ENCODE results near the gene PPFIA1.

The PPFIA1 gene

GRCh38 chr11:70267405-70267950, 3.0 kb upstream of the PPFIA1 start:
- TF ChIP-seq CTCF (IDR thresholded peaks at IDR 0.05; ENCODE audit: low read depth, low read length): no peak
- no peak overlapping the region for H3K4me3 ChIP-seq (ENCODE audit: low read depth, low read length)

- H3K4me3 ChIP-seq (ENCODE audit: low read depth, low read length): no peak overlapping the region
- TF ChIP-seq CTCF (IDR thresholded peaks at IDR 0.05; ENCODE audit: low read depth, low read length): no peak
Observed at GRCh38 chr11:70268526-70268925, 2.0 kb upstream of the PPFIA1 start.

GRCh38 chr11:70270877-70271648, 573 bp downstream of the PPFIA1 start:
- peak overlapping the region; percentile 90 for H3K4me3 ChIP-seq (ENCODE audit: low read depth, low read length)
- no peak for TF ChIP-seq CTCF (IDR thresholded peaks at IDR 0.05; ENCODE audit: low read depth, low read length)

GRCh38 chr11:70271649-70271953, 1.1 kb downstream of the PPFIA1 start:
- peak overlapping the region; percentile 90 for H3K4me3 ChIP-seq (ENCODE audit: low read depth, low read length)
- no peak for TF ChIP-seq CTCF (IDR thresholded peaks at IDR 0.05; ENCODE audit: low read depth, low read length)

GRCh38 chr11:70272009-70272408, 1.5 kb downstream of the PPFIA1 start:
- no peak for TF ChIP-seq CTCF (IDR thresholded peaks at IDR 0.05; ENCODE audit: low read depth, low read length)
- no peak overlapping the region; the same call in 1 of the 2 replicates for H3K4me3 ChIP-seq (ENCODE audit: low read depth, low read length)

- H3K4me3 ChIP-seq (ENCODE audit: low read depth, low read length): no peak overlapping the region
- TF ChIP-seq CTCF (IDR thresholded peaks at IDR 0.05; ENCODE audit: low read depth, low read length): no peak
Observed at GRCh38 chr11:70278994-70279393, 8.5 kb downstream of the PPFIA1 start.

- TF ChIP-seq CTCF (IDR thresholded peaks at IDR 0.05; ENCODE audit: low read depth, low read length): no peak
- no peak overlapping the region for H3K4me3 ChIP-seq (ENCODE audit: low read depth, low read length)
Observed at GRCh38 chr11:70281156-70281609, 10.7 kb downstream of the PPFIA1 start.

Measured in WI38 (cell line).